H9 (cell line): ENCODE measurements around the gene KRT79. TPM values are rescaled to one million over a fixed set of nuclear protein-coding genes. Genes with fewer than 3 reads are reported as not detected.

Experiments
- DNase-seq: peaks from one replicate; pipeline ENCODE4 v3.0.0-alpha.2; 2017
- H2AFZ ChIP-seq: one replicate; pipeline ENCODE4 v1.6.1; 2013; ENCODE audit warnings: mild to moderate bottlenecking, low read length, control low read depth, moderate library complexity
- H2AK5ac ChIP-seq: 2 replicates; pipeline ENCODE4 v1.6.1; 2013; ENCODE audit warnings: low read length, control low read depth, mixed read lengths; ENCODE audit not compliant: insufficient read length
- H2BK120ac ChIP-seq: one replicate; pipeline ENCODE4 v1.6.1; 2013; ENCODE audit warnings: low read depth, mild to moderate bottlenecking, low read length, control low read depth, inconsistent platforms; ENCODE audit not compliant: poor library complexity, severe bottlenecking
- H2BK12ac ChIP-seq: 2 replicates; pipeline ENCODE4 v1.6.1; 2013; ENCODE audit warnings: low read length, control low read depth, mixed read lengths, low read depth; ENCODE audit not compliant: insufficient read length
- H2BK15ac ChIP-seq: 2 replicates; pipeline ENCODE4 v1.6.1; 2013; ENCODE audit warnings: low read depth, low read length, control low read depth
- H2BK20ac ChIP-seq: one replicate; pipeline ENCODE4 v1.6.1; 2013; ENCODE audit warnings: low read depth, mild to moderate bottlenecking, low read length, control low read depth, inconsistent platforms; ENCODE audit not compliant: poor library complexity, severe bottlenecking
- H2BK5ac ChIP-seq: 2 replicates; pipeline ENCODE4 v1.6.1; 2013; ENCODE audit warnings: low read length, control low read depth, mixed read lengths; ENCODE audit not compliant: insufficient read length
- H3K14ac ChIP-seq: 2 replicates; pipeline ENCODE4 v1.6.1; 2013; ENCODE audit warnings: low read length, control low read depth; ENCODE audit not compliant: insufficient read depth
- H3K18ac ChIP-seq: 2 replicates; pipeline ENCODE4 v1.6.1; 2013; ENCODE audit warnings: low read depth, mild to moderate bottlenecking, mixed read lengths, low read length, control low read depth; ENCODE audit not compliant: insufficient read length
- H3K23ac ChIP-seq: 2 replicates; pipeline ENCODE4 v1.6.1; 2013; ENCODE audit warnings: low read length, control low read depth, mixed read lengths, low read depth; ENCODE audit not compliant: insufficient read length
- H3K23me2 ChIP-seq: 2 replicates; pipeline ENCODE4 v1.6.1; 2013; ENCODE audit warnings: low read depth, mild to moderate bottlenecking, mixed read lengths, low read length, control low read depth; ENCODE audit not compliant: insufficient read length, poor library complexity, severe bottlenecking
- H3K27ac ChIP-seq: 2 replicates; pipeline ENCODE4 v1.5.1; 2013; ENCODE audit warnings: low read length, control low read depth, mixed read lengths, low read depth; ENCODE audit not compliant: insufficient read length
- H3K27me3 ChIP-seq: 2 replicates; pipeline ENCODE4 v1.6.1; 2013; ENCODE audit warnings: low read length, control low read depth, inconsistent platforms; ENCODE audit not compliant: insufficient read depth
- H3K4ac ChIP-seq: 2 replicates; pipeline ENCODE4 v1.6.1; 2013; ENCODE audit warnings: low read depth, mild to moderate bottlenecking, control low read depth, inconsistent platforms, low read length, moderate library complexity
- H3K4me1 ChIP-seq: 2 replicates; pipeline ENCODE4 v1.6.1; 2013; ENCODE audit warnings: low read length, control low read depth, inconsistent platforms; ENCODE audit not compliant: insufficient read depth
- H3K4me2 ChIP-seq: 2 replicates; pipeline ENCODE4 v1.6.1; 2013; ENCODE audit warnings: low read length, control low read depth, mixed read lengths; ENCODE audit not compliant: insufficient read length, insufficient read depth
- H3K56ac ChIP-seq: 2 replicates; pipeline ENCODE4 v1.6.1; 2013; ENCODE audit warnings: low read depth, mild to moderate bottlenecking, mixed read lengths, low read length, control low read depth; ENCODE audit not compliant: insufficient read length
- H3K79me1 ChIP-seq: 2 replicates; pipeline ENCODE4 v1.6.1; 2013; ENCODE audit warnings: low read depth, mild to moderate bottlenecking, moderate library complexity, low read length, control low read depth, inconsistent platforms; ENCODE audit not compliant: insufficient read depth, poor library complexity, severe bottlenecking
- H3K79me2 ChIP-seq: 2 replicates; pipeline ENCODE4 v1.6.1; 2013; ENCODE audit warnings: low read length, control low read depth, inconsistent platforms; ENCODE audit not compliant: insufficient read depth
- H3K9ac ChIP-seq: 2 replicates; pipeline ENCODE4 v1.6.1; 2013; ENCODE audit warnings: low read length, control low read depth, mixed read lengths; ENCODE audit not compliant: insufficient read length; ENCODE audit errors: extremely low read depth
- H3K9me3 ChIP-seq: one replicate; pipeline ENCODE4 v1.6.1; 2013; ENCODE audit warnings: low read depth, low read length, inconsistent platforms; ENCODE audit not compliant: control insufficient read depth
- H3T11ph ChIP-seq: one replicate; pipeline ENCODE4 v1.6.1; 2013; ENCODE audit warnings: mild to moderate bottlenecking, low read length, control low read depth, inconsistent platforms
- H4K20me1 ChIP-seq: one replicate; pipeline ENCODE4 v1.6.1; 2013; ENCODE audit not compliant: control insufficient read depth, insufficient read length, insufficient read depth
- H4K5ac ChIP-seq: 2 replicates; pipeline ENCODE4 v1.6.1; 2013; ENCODE audit warnings: low read depth, mild to moderate bottlenecking, mixed read lengths, low read length, control low read depth; ENCODE audit not compliant: insufficient read length
- H4K8ac ChIP-seq: replicated peaks from 2 replicates; pipeline ENCODE4 v1.6.1; 2013; ENCODE audit warnings: low read length, control low read depth, mixed read lengths, low read depth; ENCODE audit not compliant: insufficient read length
- H4K91ac ChIP-seq: 2 replicates; pipeline ENCODE4 v1.6.1; 2013; ENCODE audit warnings: low read depth, mild to moderate bottlenecking, moderate library complexity, mixed read lengths, low read length, control low read depth; ENCODE audit not compliant: insufficient read length
- H3K27ac Mint-ChIP-seq, 3 experiments: 2 replicates in 2 of 3; 3 replicates in 1 of 3; pipeline ENCODE4 v1.8.0; 2020 to 2021; ENCODE audit warnings: mixed read lengths in 3 of 3, mild to moderate bottlenecking in 1 of 3, moderate library complexity in 1 of 3
- H3K27me3 Mint-ChIP-seq: 2 replicates; pipeline ENCODE4 v1.8.0; 2021; ENCODE audit warnings: low read depth, mild to moderate bottlenecking, moderate library complexity, mixed read lengths
- H3K36me3 Mint-ChIP-seq, 3 experiments: 2 replicates in 2 of 3; 3 replicates in 1 of 3; pipeline ENCODE4 v1.8.0; 2020 to 2021; ENCODE audit warnings: low read depth in 3 of 3, mixed read lengths in 3 of 3; ENCODE audit not compliant: insufficient read depth in 1 of 3
- H3K4me1 Mint-ChIP-seq, 2 experiments: 2 replicates each; pipeline ENCODE4 v1.8.0; 2020; ENCODE audit warnings: mixed read lengths in 2 of 2
- H3K4me3 Mint-ChIP-seq, 2 experiments: 2 replicates in 1 of 2; 3 replicates in 1 of 2; pipeline ENCODE4 v1.8.0; 2020 to 2021; ENCODE audit warnings: mild to moderate bottlenecking in 2 of 2, mixed read lengths in 2 of 2, moderate library complexity in 1 of 2
- H3K9me3 Mint-ChIP-seq, 2 experiments: 2 replicates in 1 of 2; 3 replicates in 1 of 2; pipeline ENCODE4 v1.8.0; 2020; ENCODE audit warnings: mild to moderate bottlenecking in 2 of 2, mixed read lengths in 2 of 2, moderate library complexity in 1 of 2
- WGBS: extraction: QIAGEN DNeasy Blood & Tissue Kit; methylation state at CpG from one replicate; pipeline ENCODE4 v1.1.7; 2013; ENCODE audit warnings: missing lambda C conversion rate, low lambda C conversion rate, mixed read lengths; ENCODE audit not compliant: insufficient read length; ENCODE audit errors: extremely low coverage; 5-methylcytosine and 5-hydroxymethylcytosine counted together
- total RNA-seq: library from RNA; stranded (reverse); gene quantifications from 2 replicates; pipeline ENCODE4 v1.2.1, GENCODE V29; 2021
- TF ChIP-seq, protein P1 (sequence below): fragments of 200-600 bp; sonication (generic); conservative IDR thresholded peaks from 3 replicates; pipeline ENCODE4 v1.8.0; 2021; ENCODE audit warnings: antibody characterized with exemption, mild to moderate bottlenecking

Gene KRT79
- total RNA-seq, 1 experiment from 2014 or later: not detected

DNA sequence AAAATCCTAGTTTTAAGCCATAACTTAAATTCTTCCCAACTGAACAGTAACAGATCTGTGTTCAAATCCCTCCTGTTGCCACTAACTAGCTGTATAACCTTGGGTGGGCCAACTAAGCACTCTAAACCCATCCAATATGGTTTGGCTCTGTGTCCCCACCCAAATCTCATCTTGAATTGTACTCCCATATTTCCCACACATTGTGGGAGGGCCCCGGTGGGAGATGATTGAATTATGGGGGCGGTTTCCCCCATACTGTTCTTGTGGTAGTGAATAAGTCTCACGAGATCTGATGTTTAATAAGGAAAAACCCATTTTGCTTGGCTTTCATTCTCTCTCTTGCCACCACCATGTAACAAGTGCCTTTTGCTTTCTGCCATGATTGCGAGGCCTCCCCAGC is 18.9 kb downstream of the KRT79 start:
- H3K4me3 Mint-ChIP-seq: no peak overlapping the region
- H2AK5ac ChIP-seq: no peak overlapping the region
- no peaks in the 10 kb centered on the region for H3K79me1 ChIP-seq
- H4K91ac ChIP-seq: no peak overlapping the region
- no peaks in the 10 kb centered on the region; a peak in 1 of 7 replicates for H3K36me3 Mint-ChIP-seq
- no peak overlapping the region for H3K27ac Mint-ChIP-seq
- no peak overlapping the region for H3K9ac ChIP-seq
- H3K23me2 ChIP-seq: no peaks in the 10 kb centered on the region
- no peak overlapping the region for H3K4ac ChIP-seq
- H3K4me1 ChIP-seq: no peaks in the 10 kb centered on the region
- no peak overlapping the region for H2BK15ac ChIP-seq
- H2BK12ac ChIP-seq: no peak overlapping the region
- no peaks in the 10 kb centered on the region for H3K9me3 Mint-ChIP-seq
- no peak overlapping the region for H2BK5ac ChIP-seq
- H3K18ac ChIP-seq: no peak overlapping the region
- H3K9me3 ChIP-seq: no peaks in the 10 kb centered on the region
- H3T11ph ChIP-seq: no peak overlapping the region
- no peak overlapping the region for H3K14ac ChIP-seq
- peaks cover 3 to 7% of the 10 kb centered on the region in 2 experiments; a peak in 3 of 4 replicates for H3K4me1 Mint-ChIP-seq
- no peaks in the 10 kb centered on the region for H3K27me3 ChIP-seq
- no peak overlapping the region for H4K5ac ChIP-seq
- no peak overlapping the region for H3K27ac ChIP-seq
- H2BK20ac ChIP-seq: no peak overlapping the region
- H3K23ac ChIP-seq: no peak overlapping the region
- no peak overlapping the region for H3K4me2 ChIP-seq
- H4K8ac ChIP-seq: no peak overlapping the region
- no CpG with 5 or more reads among the region's 4 CpGs for WGBS
- no peak overlapping the region for H3K56ac ChIP-seq
- H2AFZ ChIP-seq: no peak overlapping the region
- DNase-seq: no peak
- TF ChIP-seq, protein P1, sequence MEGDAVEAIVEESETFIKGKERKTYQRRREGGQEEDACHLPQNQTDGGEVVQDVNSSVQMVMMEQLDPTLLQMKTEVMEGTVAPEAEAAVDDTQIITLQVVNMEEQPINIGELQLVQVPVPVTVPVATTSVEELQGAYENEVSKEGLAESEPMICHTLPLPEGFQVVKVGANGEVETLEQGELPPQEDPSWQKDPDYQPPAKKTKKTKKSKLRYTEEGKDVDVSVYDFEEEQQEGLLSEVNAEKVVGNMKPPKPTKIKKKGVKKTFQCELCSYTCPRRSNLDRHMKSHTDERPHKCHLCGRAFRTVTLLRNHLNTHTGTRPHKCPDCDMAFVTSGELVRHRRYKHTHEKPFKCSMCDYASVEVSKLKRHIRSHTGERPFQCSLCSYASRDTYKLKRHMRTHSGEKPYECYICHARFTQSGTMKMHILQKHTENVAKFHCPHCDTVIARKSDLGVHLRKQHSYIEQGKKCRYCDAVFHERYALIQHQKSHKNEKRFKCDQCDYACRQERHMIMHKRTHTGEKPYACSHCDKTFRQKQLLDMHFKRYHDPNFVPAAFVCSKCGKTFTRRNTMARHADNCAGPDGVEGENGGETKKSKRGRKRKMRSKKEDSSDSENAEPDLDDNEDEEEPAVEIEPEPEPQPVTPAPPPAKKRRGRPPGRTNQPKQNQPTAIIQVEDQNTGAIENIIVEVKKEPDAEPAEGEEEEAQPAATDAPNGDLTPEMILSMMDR: no peak
- H3K27me3 Mint-ChIP-seq: peaks cover 3% of the 10 kb centered on the region
- no peaks in the 10 kb centered on the region for H4K20me1 ChIP-seq
- H3K79me2 ChIP-seq: no peaks in the 10 kb centered on the region
- no peak overlapping the region for H2BK120ac ChIP-seq
